DMS79 treated with DMSO at 0.1 percent for 48 hours (cell line): ENCODE measurements around the gene TEF.
A peak's percentile ranks its signal among the peaks of the same experiment; 100 is the strongest.
"Not testable (repeated sequence)": the region's sequence is repeated elsewhere in the genome, so short reads cannot be mapped to it uniquely, and the experiment has no call there.

Experiments used
- DNase-seq: peaks from one replicate; lab custom pipeline; 2025; lab: John Stamatoyannopoulos, UW

Gene TEF

DNA sequence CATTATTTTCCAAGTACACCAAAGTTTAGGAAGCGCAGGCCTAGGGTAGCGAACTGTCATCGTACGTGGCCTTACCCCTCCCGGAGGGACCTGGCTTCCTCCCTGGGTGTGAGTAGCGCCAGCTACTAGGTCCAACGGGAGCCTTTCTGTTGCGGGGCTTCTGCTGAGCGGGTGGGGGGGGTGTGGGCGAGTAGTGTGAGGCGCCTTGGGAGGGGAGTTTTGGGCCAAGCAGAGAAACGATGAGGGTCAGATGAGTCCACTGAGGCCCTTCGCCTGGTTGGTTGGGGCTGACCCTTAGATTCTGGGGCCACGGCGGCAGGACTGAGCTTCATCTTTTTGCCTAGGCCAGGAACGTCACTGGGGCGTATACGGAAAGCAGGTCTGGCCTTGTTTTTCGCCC lies 868 bp downstream of the TEF start:
- no peak for DNase-seq

DNA sequence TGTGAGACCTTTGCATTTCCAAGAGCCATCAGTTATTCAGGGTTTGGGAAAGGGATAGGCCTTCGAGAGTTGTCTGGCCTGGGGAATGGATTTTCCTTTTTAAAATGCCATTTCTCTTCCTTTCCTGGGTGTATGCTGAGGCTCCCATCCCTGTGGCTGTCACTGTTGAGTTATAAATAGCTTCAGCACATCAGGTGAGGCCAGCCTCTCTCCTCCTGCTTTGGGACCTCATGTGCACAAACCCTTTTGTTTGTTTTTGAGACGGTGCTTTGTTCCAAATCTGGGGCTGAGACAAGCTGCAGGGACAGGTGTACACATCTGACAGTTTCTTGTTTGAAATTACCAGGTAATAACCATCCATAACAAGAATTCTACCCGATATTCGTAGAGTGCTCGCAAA lies 1.3 kb downstream of the TEF start:
- DNase-seq: no peak

DNA sequence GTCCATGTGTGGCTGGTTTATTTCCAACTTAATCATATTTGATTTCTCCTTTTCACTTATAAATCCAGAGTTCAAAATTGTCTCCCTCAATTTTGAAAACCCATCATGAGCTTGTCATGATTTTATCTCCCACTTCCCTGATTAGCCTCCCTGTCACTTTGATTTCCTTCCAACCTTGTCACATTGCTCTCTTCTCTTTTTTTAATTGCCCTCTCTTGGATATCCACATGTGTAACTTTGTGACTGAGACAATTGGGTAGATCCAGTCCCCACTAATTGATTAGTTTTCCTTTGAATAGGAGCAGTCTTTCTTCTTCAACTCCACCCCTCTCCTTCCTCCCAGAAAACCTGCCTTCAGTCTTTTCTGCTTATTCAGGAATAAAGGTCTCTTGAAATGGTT lies 2.4 kb downstream of the TEF start:
- DNase-seq: no peak

DNA sequence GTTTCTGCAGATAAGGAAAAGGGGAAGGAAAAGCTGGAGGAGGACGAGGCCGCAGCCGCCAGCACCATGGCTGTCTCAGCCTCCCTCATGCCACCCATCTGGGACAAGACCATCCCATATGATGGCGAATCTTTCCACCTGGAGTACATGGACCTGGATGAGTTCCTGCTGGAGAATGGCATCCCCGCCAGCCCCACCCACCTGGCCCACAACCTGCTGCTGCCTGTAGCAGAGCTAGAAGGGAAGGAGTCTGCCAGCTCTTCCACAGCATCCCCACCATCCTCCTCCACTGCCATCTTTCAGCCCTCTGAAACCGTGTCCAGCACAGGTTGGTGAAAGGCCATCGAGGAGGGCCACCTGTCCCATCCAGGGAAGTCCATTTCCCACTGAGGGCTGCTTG lies 5.6 kb downstream of the TEF start:
- no peak for DNase-seq

- no peak for DNase-seq
These were observed 12.2 kb downstream of the TEF start for GRCh38 chr22:41394012-41394356.

GRCh38 chr22:41395531-41396240 lies 13.9 kb downstream of the TEF start:
- no peak for DNase-seq

DNA sequence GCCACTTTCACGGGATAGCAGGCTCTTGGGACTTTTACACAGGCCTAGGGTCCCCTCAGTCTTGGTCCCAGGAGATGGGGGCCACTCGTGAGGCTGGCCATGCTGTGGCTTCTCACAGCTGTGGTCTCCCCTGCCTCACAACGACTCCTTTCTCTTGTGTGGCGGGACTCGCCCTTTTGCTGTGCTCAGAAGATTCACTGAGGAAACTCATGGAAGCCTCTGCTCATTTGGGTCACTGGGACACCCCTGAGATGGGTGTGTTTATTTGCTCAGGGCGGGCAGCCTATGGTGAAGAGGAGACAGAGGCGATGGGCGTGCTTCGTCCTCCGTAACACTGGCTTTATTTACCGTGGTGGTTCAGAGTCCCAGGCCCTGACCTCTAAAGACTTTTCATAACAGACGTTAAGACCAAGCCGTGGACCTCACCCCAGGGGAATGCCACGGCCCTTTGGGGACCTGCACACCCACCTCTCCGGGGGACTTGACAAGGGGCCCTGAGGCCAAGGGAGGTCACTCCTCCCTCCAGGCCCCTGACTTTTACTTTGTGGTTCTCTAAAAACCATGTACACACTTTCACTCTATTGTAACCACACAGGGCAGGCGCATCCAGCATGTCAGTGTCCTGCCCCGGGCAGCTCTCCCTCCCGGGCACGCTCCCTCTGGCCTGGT lies 15.5 kb downstream of the TEF start:
- no peak for DNase-seq

- DNase-seq: no peak
These were observed 17.2 kb downstream of the TEF start for GRCh38 chr22:41398921-41399320.

GRCh38 chr22:41401781-41402648 lies 20.3 kb downstream of the TEF start:
- DNase-seq: peak; percentile 73

GRCh38 chr22:41402851-41403250 lies 21.1 kb downstream of the TEF start:
- DNase-seq: not testable (repeated sequence)

DNA sequence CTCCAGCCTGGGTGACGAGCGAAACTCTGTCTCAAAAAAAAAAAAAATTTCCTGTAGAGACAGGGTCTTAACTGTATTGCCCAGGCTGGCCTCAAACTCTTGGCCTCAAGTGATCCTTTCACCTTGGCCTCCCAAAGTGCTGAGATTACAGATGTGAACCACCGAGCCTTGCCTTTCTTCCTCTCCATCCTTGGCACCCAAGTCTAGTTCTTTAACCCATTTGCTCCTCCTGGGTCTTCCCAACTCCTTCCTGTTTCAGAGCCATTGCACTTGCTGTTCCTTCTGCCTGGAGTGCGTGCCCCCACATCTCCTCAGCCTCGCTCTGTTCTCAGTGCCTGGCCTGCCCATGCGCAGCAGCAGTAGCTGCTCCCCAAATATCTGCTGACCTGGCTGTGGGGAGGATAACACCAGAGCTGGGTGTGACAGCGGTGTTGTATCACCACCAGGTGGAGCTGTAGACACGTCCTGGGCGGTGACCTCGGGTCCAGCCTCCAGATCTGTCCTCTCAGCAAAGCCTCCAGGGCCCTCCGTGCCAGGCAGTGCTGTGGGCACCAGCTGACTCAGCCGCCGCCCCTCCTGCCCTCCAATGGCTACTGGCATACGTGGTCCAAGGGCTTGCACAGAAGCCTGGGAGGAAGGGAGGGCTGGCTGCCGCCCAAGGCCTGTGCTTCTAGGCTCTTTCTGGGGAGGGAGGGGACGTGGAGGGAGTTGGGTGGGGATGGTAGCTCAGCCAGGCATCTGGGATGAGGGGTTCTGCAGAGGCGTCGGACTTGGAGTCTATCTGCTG lies 22.0 kb downstream of the TEF start:
- peak; percentile 52 for DNase-seq

DNA sequence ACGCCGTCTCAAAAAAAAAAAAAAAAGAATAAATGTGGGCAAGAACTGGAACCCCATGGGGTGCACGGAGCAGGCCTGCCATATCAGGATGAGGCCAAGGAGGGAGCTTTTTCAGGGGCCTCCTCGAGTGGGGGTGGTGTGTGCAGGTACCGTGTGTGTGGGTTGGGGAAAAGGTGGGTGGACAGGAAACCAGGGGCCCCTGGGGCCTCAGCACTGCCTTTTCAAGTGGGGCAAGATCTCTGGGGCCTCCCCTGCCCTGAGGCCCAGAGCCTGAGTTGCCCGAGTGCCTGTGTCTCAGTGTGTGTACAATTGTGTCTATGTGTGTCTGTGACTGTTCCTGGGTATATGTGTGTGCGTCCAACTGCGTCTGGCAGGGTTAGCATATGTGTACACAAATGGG lies 23.8 kb downstream of the TEF start:
- no peak for DNase-seq

GRCh38 chr22:41406410-41406809 lies 24.7 kb downstream of the TEF start:
- no peak for DNase-seq

DNA sequence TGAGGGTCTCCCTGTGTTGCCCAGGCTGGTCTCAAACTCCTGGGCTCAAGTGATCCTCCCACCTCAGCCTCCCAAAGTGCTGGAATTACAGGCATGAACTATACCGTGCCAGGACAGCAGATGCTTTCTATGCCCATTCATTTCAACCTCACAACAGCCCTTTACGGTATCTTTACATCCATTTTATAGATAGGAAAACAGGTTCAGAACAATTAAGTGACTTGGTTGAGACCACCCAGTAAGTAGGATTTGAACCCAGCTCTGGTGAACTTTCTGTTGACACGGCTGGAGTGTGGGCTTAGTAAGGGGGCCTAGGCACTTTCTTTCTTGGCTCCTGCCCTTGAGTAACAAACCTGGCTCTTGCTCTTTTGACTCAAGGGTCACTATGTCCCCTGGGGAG lies 25.7 kb downstream of the TEF start:
- no peak for DNase-seq

GRCh38 chr22:41408665-41409064 lies 26.9 kb downstream of the TEF start:
- no peak for DNase-seq

- DNase-seq: no peak
These were observed 28.6 kb downstream of the TEF start for GRCh38 chr22:41410311-41410751.

DNA sequence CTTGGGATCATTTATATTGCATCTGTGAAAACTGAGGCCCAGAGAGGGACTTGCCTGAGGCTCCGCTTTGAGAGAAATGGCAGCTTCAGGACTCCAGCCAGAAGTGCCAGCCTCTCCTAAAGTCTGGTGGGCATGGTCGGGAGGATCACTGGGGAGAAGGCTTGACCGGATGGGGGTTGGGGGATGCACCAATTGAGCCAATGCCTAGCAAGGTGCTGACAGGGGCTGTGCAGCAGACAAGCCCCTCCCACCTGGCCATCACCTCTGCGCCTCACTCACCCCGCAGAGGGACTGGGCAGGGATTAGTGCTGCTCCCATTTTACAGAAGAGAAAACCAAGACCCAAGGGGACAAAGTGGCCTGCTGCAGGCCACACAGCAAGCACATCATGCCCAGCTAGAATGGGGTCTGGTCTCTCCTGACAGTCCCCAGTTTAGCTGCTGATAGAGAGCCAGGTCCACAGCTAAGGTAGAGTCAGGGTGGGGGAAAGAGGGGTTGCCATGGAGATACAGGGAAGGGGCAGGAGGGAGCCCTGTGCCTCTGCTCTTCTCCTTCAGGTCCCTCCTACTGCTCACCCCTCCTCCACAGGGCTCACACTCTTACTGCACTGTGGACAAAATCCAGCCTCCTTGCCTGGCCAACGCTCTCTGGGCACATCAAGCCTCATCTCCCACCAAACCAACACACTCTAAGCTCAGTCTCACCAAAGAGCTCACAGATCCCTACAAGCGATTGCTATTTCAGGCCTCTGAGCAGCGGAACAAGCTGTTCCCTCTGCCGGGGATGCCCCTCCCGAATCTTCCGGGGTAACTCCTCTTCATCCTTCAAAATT lies 29.5 kb downstream of the TEF start:
- no peak for DNase-seq

GRCh38 chr22:41415554-41415953 lies 33.8 kb downstream of the TEF start:
- no peak for DNase-seq

GRCh38 chr22:41417622-41418390 lies 36.1 kb downstream of the TEF start:
- no peak for DNase-seq

DNA sequence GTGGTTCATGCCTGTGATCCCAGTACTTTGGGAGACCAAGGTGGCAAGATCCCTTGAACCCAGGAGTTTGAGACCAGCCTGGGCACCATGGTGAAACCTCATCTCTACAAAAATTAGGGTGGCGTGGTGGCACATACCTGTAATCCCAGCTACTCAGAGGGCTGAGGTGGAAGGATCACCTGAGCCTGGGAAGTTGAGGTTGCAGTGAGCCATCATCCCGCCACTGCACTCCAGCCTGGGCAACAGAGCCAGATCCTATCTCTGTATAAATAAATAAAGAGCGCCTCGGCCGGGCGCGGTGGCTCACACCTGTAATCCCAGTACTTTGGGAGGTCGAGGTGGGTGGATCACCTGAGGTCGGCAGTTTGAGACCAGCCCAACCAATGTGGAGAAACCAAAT lies 37.0 kb downstream of the TEF start:
- no peak for DNase-seq
